COLO829 (cell line): ENCODE results near the gene ROGDI.

ENCODE experiments used
- DNase-seq: peaks from one replicate; pipeline ENCODE4 v3.0.0; 2012; ENCODE audit warnings: low spot score

The ROGDI gene

DNA sequence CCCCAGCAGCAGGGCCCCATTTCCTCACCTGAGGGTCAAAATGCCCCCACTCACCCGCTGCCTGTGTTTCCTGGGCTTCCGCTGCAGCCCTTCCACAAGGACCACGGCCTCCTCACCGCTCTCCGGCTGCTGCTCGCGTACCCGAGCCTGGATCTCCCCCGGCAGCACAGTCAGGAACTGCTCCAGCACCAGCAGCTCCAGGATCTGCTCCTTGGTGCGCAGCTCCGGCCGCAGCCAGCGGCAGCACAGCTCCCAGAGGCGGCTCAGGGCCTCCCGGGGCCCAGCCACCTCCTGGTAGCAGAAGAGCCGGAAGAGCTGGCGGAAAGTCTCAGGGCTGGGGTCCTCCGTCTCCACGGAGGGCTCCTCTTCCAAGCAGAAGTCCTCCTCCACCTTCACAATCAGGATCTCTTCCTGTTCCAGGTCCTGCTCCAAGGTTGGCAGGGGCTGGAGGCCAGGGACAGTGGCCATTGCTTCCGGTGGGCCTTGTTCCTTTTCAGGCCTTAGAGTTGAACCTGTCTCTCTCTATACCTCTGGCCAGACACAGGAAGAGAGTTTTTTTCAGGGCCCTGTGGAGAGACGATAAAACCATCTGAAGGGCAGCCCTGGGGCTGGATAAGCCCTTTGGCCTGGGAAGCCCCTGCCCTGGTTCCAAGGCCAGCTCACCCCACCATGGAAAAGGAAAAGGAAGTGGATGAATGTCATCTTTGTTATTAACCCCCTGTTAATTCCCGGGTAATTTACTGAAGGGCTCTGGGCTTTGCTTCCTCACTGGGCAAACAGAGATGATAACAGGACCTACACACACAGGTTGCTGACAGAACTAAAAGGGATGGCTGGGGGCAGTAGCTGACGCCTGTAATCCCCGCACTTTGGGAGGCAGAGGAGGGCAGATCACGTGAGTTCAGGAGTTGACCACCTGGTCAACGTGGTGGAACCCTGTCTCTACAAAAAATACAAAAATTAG lies 36.6 kb downstream of the ROGDI start:
- DNase-seq: no peak

- DNase-seq: no peak
Observed at GRCh38 chr16:4763791-4764190, 38.6 kb downstream of the ROGDI start.

DNA sequence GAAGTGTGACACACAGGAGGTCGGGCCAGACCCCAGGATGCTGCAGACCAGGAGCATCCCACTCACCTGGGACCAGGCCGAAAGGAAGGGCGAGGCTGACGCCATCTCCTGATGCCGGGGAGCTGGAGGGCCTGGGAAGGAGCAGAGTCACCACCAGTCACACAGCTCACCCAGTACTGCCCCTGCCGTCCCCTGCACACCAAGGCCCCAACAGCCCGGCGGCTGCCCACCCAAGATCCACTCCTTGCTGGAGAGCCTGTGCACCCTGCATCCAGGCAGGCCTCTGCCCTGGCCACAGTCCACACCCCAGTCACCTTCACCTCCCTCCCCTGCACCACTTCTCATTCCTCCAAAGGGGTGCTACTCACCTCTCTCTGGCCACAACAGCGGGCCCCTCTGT lies 40.2 kb downstream of the ROGDI start:
- no peak for DNase-seq

DNA sequence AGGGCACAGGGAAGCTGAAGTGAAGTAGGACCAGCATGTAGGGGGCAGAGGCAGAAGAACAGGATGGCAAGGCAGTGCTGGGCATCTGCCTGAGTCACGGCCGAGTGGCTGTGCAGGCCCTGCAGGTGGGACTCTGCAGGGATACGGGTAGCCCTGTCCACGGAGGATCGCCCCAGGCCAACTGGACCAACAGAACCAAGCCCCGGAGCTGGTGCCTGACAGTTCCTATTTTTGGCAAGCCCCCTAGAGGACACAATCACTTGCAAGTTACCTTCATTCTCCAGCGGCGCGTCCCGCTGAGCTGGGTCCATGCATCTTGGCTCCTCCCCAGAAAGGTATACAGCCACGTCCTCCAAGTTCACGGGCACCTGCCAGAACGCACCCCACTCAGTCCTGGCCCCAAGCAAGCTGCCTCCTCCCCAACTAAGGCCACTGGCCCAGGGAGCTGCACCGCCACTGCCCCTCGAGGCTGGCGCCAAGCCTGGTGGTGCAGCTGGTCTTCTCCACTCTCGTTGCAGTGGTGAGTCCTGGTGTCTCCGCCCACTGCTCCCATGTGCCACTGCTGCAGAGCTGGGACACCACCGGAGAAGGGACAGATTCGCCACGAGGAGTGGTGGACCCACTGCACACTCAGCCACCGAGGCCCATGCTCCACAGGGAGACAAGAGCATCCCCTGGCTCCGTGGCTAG lies 42.1 kb downstream of the ROGDI start:
- no peak for DNase-seq

GRCh38 chr16:4755687-4756086 lies 46.7 kb downstream of the ROGDI start:
- no peak for DNase-seq

DNA sequence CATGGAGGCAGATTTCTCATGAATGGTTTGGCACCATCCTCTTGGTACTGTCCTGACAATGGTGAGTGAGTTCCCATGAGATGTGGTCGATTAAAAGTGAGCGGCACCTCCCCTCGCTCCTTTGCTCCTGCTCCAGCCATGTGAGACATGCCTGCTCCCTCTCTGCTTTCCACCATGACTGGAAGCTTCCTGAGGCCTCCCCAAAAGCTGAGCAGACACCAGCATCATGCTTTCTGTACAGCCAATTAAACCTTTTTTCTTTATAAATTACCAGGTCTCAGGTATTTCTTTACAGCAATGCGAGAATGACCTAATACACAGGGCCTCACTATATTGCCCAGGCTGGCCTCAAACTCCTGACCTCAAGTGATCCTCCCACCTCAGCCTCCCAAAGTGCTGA lies 47.6 kb downstream of the ROGDI start:
- DNase-seq: no peak

- no peak for DNase-seq
Observed at GRCh38 chr16:4753227-4753626, 49.2 kb downstream of the ROGDI start.

DNA sequence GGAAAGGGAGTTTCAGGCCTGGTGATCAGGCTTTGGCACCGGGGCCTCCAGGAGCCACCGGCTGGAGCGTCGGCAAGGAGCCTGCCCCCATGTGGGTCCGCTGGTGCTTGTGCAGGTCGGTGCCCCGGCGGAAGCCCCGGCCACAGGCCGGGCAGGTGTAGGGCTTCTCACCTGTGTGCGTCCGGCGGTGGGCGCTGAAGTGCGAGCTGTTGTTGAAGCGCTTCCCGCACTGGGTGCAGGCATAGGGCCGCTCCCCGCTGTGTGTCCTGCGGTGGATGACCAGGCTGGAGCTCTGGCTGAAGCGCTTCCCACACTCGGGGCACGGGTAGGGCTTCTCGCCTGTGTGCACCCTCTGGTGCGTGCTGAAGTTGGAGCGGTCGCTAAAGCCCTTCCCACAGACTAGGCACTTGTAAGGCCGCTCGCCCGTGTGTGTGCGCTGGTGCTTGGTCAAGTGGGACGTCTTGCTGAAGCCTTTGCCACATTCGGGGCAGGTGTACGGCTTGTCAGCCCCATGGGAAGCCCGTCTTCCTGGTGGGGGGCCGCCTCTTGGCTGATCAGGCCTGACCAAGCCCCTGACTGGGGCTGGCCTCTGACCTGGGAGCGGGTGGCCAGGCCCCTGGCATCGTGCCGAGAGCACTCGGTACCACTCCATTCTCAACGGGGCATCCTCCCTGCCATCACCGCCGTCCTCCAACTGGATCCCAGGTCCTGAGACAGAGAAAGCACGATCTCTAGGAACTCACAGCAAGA lies 49.9 kb downstream of the ROGDI start:
- DNase-seq: no peak

DNA sequence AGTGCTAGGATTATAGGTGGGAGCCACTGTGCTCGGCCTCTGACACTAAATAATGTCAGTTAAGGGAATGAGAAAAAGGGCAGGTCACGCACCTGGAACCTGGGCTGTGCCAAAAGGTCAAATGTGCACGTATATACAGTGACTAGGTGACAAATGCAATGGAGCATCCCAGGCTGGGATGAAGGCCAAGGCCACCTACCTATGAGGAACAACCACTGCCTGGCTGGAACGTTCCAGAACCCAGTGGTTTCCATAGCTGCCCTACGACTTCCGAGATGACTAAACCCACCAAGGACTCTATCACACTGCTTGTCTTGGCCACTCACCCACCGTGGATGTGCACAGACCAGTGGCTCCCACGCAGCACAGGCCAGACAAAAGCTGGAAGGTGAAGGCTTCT lies 51.5 kb downstream of the ROGDI start:
- no peak for DNase-seq

GRCh38 chr16:4749700-4750257 lies 52.7 kb downstream of the ROGDI start:
- DNase-seq: no peak

GRCh38 chr16:4748682-4749411 lies 53.6 kb downstream of the ROGDI start:
- no peak for DNase-seq

DNA sequence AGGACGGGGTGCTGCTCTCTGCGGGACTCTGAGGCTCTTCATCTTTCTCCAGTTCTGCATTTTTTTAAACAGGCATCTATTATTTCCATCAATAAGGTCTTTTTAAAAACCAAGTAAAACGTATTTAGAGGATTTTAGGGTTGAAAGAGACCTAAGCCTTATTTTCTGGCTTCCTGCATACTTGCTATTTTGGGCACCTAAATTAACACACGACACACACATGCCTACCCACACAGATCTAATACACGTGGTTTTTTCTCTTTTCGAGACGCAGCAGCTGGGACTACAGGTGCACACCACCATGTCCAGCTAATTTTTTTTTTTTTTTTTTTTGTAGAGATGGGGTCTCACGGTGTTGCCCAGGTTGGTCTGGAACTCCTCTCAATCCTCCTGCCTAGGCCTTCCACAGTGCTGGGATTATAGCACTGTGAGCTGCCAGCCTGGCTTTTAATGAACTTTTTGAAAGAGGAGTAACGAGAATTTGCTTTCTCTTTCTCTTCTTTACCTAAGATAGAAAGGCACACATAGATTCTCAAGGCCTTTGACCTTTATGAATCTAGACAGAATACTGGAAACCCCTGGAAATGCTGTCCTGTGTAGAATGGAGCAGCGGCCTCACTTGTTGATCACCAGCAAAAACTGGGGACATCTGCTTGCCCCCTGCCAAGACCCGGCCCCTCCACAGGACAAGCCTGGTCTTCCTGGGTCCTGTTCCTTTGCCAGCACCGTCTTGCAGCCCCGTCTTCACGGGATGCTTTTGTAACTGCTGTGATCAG lies 54.3 kb downstream of the ROGDI start:
- DNase-seq: no peak

DNA sequence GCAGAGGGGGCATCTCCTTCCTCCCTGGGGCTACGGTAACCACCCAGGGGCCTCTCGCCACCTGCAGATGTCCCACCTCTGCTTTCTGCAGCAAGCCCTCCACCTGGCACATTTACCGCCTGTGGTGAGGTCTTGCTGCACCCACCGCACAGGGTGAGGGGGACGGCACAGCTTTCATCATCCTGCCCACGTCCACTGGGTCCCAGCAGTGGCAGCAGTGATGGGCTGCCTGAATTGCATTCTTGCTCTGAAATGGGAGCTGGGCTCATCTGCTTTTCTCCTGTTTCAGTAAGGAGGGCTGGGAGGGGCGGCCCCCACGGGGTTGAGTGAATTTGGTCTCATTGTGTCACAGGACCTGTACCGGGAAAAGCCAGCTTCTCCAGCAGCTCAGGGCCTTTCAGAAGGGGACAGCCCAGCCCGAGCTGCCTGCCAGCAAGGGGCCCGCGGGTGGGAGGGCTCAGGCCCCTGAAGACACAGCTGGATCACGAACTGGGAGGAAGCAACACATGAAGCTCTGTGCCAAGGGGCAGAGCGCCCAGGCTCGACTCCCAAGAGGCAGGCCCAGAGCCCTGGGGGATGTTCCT lies 55.4 kb downstream of the ROGDI start:
- DNase-seq: no peak
